T-helper 1 cell treated with Interleukin-12 subunit alpha and Interleukin-12 subunit beta and Interleukin-4 antibody, amounts not matched to agents 30 ng/mL and 1 ng/mL, for 36 hours (primary cell): ENCODE results near the gene HTR4. TPM values are rescaled to one million over a fixed set of nuclear protein-coding genes. Genes with fewer than 3 reads are reported as not detected.

ENCODE experiments used
- intact Hi-C: fragments of 100-400 bp; cut with micrococcal nuclease; formaldehyde crosslinking; loops from one replicate; pipeline ENCODE4 v1.15.1; 2024
- total RNA-seq: library from RNA; stranded (reverse); gene quantifications from 2 replicates; pipeline ENCODE4 v1.2.3, GENCODE V29; 2022

HTR4 gene
- total RNA-seq, 1 donor from 2014 or later, result not detected

DNA sequence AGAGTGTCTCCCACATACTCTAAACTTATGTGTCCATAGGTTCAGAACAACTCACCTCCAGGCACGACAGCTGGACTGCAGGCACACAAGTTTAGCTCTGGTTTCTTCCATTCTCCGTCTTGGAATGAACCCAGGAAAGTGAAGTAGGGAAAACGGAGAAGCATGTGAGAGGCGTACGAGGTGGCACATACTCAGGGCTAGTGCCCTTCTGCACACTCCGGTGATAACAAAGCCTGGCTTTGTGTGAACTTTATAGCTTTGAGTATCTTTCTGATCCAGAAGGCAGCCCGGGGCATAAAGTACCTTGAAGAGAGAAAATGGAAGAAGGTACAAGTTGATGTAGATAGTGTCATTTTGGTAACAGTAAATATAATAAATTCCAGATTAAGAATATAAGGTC is 11.1 kb upstream of the HTR4 start:
- intact Hi-C loops, result no loop called here

GRCh38 chr5:148663509-148663908 is 9.2 kb upstream of the HTR4 start:
- intact Hi-C loops, result no loop called here

DNA sequence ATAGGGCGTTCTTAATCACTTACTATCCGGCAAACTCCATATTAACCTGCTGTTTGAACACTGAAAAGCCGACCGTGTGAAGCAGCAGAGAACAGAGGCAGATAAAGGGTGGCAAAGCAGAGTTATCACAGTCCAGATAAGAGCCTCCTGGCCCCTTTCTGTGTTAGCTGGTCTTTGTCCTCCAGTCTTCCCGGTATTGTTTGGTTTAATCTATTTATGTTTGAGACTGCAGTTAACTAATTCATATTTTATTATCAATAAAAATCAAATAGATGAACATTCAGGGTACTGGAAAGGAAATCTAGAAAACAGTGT is 6.0 kb upstream of the HTR4 start:
- intact Hi-C loops, result no loop called here

- intact Hi-C loops, result no loop called here
Observed at GRCh38 chr5:148659641-148660345, 5.5 kb upstream of the HTR4 start.

DNA sequence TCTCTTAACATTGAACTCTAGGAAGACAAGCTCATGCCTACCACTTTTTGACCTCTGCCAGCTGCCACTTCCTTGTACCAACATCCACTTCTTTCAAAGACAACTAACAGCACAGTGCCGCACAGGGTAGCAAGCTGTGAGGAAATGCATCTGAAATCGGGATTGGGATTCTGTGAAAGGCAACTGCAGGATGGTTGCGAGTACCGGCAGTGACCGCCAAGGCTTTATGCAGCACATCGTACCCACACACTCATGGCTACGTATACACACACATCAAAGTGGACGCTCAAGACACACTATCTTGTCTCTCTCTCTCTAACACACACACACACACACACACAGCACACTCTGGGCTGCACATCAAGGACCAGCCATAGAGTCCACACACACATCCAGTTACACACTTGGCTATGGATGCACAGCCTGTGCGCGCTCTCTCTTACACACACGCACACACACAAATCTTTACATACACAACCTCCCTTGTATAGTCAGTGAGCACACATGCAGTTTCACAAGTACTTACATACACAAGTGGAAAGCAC is 964 bp downstream of the HTR4 start:
- intact Hi-C loops, result no loop called here

DNA sequence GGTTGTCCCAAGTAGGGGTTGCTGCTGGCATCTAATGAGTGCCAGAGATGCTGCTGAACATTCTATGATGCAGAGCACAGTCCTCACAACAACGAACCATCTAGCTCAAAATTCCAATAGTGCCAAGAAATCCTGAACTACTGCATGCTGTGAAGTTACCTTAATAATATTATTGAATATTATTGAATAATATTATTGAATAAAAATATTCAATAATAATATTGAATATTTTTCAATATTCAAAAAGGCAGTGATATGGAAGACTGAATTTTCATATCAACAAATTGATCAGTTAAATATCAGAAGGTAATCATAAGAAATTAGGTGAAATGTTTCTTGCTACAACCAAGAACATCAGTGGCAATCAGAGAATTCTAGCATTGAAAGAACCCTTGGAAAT is 2.8 kb downstream of the HTR4 start:
- intact Hi-C loops, result no loop called here

- intact Hi-C loops, result no loop called here
Observed at GRCh38 chr5:148645527-148645926, 8.8 kb downstream of the HTR4 start.

DNA sequence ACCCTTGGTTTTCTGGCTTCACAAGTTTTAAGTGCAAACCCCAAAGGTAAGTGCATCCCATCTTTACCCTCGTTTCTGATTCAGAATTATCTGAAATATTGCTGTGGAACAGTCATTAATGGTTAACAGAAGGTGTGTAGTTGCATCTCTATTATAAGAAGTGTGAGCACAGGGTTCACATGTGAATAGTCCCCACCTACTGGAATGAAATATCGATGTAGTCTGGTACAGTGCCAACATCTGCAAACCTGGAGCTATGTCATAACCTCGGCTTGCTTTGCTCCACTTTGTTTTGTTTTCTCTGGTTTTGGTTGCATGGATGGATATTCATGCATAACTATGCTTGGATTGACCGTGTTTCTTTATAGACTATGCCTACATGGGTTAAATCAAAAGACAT is 12.6 kb downstream of the HTR4 start:
- intact Hi-C loops, result no loop called here

DNA sequence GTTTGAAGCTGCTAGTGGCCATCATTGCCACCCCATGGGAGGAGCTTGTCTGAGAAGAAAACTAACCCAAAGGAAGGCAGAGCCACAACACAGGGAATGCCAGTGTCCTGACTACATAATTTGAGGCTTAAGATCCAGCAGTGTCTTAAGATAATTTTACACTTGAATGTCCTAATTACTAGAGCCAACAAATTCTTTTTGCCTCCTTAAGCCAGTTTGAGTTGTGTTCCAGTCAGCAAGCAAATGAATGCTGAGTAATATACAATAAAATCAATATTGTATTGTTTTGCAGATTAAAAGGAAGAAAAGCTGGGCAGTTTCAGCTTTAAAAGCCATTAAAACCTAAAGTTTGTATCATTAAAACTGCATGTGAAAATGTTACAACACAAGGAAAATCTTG is 13.9 kb downstream of the HTR4 start:
- intact Hi-C loops, result no loop called here

- intact Hi-C loops, result no loop called here
Observed at GRCh38 chr5:148639081-148639480, 15.2 kb downstream of the HTR4 start.

DNA sequence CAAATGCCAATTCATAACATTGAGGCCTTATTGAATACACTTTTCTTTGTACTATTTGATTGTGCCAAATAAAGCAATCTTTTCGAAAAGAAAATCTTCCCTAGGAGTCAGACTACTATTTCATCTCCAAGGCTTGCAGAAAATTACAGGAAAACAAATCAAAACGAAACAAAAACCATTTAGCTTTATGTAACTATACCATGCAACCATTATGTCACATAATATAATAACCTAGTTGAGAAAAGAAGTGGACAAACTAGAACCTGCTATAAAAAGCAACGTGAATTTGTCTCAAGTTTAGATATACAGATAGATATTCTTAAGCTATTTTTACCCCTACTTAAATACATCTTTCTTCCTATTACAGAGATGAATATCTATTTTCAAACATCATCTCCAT is 18.0 kb downstream of the HTR4 start:
- intact Hi-C loops, result no loop called here

GRCh38 chr5:148635321-148636083 is 18.8 kb downstream of the HTR4 start:
- intact Hi-C loops, result no loop called here

DNA sequence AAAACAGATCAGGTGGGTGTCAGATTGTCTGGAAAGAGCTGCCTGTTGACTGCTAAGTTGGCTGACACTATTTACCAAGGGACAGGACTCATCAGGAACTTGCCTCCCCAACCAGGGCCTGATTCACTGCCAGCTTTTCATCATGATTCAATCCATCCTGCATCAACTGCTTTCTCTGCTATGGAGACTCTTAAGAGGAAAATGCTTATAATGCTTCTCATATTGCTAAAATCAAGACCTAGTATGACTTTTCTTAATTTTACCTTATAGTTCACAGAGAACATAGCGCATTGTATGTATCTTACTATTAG is 21.3 kb downstream of the HTR4 start:
- intact Hi-C loops, result no loop called here

GRCh38 chr5:148632255-148633066 is 21.9 kb downstream of the HTR4 start:
- intact Hi-C loops, result no loop called here

GRCh38 chr5:148626986-148627385 is 27.3 kb downstream of the HTR4 start:
- intact Hi-C loops, result loop anchor here (10.0 kb wide), 1 partner anchor 198 kb away; the partner anchor contains the start of gene ADRB2

DNA sequence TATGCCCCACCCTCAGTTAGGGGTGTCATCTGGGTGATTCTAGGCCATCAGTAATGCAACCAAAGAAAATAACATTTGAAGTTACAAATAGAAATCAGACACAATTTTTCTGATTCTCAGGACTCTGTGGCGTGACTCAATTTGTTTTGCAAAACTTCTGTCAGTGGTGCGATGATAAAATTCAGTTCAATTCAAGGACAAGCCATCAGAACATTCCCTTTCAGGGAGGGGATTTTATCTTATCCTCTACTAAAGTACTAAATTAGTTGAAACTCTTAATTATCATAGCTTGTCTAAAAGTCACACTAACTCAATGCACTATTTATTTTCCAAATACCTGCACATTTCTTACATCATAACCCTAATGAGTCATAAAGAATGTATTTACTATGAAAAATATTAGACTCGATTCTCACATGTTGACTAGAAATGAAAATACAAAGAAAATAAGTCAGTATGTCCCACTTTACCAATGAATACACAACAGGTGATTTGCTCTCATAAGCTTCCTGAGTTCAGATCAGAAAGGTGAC is 28.2 kb downstream of the HTR4 start:
- intact Hi-C loops, result loop anchor here (10.0 kb wide), 1 partner anchor 199 kb away; the partner anchor contains the start of gene ADRB2

- intact Hi-C loops, result loop anchor here (10.0 kb wide), 1 partner anchor 200 kb away; the partner anchor contains the start of gene ADRB2
Observed at GRCh38 chr5:148625250-148625649, 29.1 kb downstream of the HTR4 start.

DNA sequence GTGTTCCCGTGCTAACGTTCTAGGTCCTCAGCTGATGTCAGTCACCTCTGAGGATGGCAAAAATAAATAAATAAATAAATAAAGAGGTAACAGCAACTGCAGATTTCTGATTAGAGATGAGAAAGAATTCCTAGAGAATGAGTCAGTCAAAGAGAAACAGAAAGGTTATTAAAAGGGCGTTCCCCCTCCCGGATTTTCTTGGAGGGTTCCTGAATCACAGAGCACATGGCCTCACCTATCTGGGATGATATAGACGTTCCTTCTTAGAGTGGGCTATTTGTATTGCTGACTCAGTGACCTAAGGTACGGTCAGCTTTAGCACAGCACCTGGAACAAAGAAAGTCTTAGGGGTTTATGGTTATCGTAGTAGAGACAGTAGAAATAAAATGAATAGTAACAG is 30.6 kb downstream of the HTR4 start:
- intact Hi-C loops, result loop anchor here (5.0 to 10.0 kb wide), 2 partner anchors 201 to 724 kb away; partner anchors contain the start of genes ADRB2 and GRPEL2

DNA sequence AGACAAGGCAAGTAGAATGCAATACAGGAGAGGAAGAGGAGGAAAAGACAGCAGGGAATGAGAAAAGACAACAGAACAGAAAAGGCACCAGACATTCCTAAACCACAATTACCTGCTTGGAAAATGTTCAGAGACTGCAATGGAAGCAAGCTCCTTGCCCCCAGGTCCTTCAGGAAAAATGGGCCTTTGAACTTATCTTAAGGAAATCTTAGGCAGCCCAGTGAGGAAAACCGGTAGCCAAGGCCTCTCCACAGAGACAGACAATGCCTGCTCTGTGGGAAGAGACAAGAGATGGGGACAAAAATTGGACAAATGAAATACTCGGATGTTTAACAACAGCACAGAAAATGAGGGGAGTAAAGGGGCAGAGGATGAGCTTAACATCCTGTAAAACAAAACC is 31.2 kb downstream of the HTR4 start:
- intact Hi-C loops, result loop anchor here (5.0 to 10.0 kb wide), 2 partner anchors 202 to 724 kb away; partner anchors contain the start of genes ADRB2 and GRPEL2

- intact Hi-C loops, result loop anchor here (1.0 to 10.0 kb wide), 5 partner anchors 204 to 727 kb away; partner anchors contain the start of genes ADRB2, FBXO38 and GRPEL2
Observed at GRCh38 chr5:148620696-148621095, 33.6 kb downstream of the HTR4 start.

- intact Hi-C loops, result loop anchor here (1.0 to 10.0 kb wide), 5 partner anchors 205 to 727 kb away; partner anchors contain the start of genes ADRB2, FBXO38 and GRPEL2
Observed at GRCh38 chr5:148620091-148620490, 34.2 kb downstream of the HTR4 start.
